ENCODE results near the gene CGREF1. TPM values are rescaled to one million over a fixed set of nuclear protein-coding genes. Genes with fewer than 3 reads are reported as not detected.

The CGREF1 gene
- total RNA-seq, 1 experiment from 2014 or later: 12.9 TPM

GRCh38 chr2:27093430-27094352, 25.2 kb downstream of the CGREF1 start:
- no peak for DNase-seq (ENCODE audit: unreplicated experiment)
- no TSS peak for BruUV-seq (replicated peaks)
- no peak for TF ChIP-seq CTCF (IDR thresholded peaks at IDR 0.05; ENCODE audit: unreplicated experiment)
- ChIA-PET POLR2A (interaction anchor here (0.9 kb wide), 1 partner anchor 189 kb away, joined by 3 read pairs; the partner anchor contains the start of gene TRIM54), CTCF (interaction anchor here (0.6 to 10.4 kb wide), 2 partner anchors 10 to 187 kb away, joined by 3 to 96 read pairs; partner anchors contain the start of gene TRIM54)
- Mint-ChIP-seq H3K9me3 (ENCODE audit: unreplicated experiment) (no peaks in the 10 kb centered on the region), H3K27me3 (ENCODE audit: insufficient read depth, unreplicated experiment) (no peaks in the 10 kb centered on the region), H3K4me3 (ENCODE audit: unreplicated experiment) (no peak overlapping the region), H3K4me1 (ENCODE audit: insufficient read depth, unreplicated experiment) (no peaks in the 10 kb centered on the region), H3K27ac (ENCODE audit: low read depth, unreplicated experiment) (no peak overlapping the region), H3K36me3 (ENCODE audit: insufficient read depth, unreplicated experiment) (no peaks in the 10 kb centered on the region)
- intact Hi-C loops (cut with micrococcal nuclease): no loop called here

GRCh38 chr2:27092696-27093429, 26.1 kb downstream of the CGREF1 start:
- no TSS peak for BruUV-seq (replicated peaks)
- intact Hi-C loops (cut with micrococcal nuclease): no loop called here
- Mint-ChIP-seq H3K36me3 (ENCODE audit: insufficient read depth, unreplicated experiment) (no peaks in the 10 kb centered on the region), H3K4me1 (ENCODE audit: insufficient read depth, unreplicated experiment) (no peaks in the 10 kb centered on the region), H3K9me3 (ENCODE audit: unreplicated experiment) (no peaks in the 10 kb centered on the region), H3K27me3 (ENCODE audit: insufficient read depth, unreplicated experiment) (no peaks in the 10 kb centered on the region), H3K4me3 (ENCODE audit: unreplicated experiment) (no peak overlapping the region), H3K27ac (ENCODE audit: low read depth, unreplicated experiment) (no peak overlapping the region)
- TF ChIP-seq CTCF (IDR thresholded peaks at IDR 0.05; ENCODE audit: unreplicated experiment): no peak
- POLR2A ChIA-PET: interaction anchor here (0.9 kb wide), 1 partner anchor 190 kb away, joined by 3 read pairs; the partner anchor contains the start of gene TRIM54
- DNase-seq (ENCODE audit: unreplicated experiment): no peak
- CTCF ChIA-PET: no interaction called here

- no peak for TF ChIP-seq CTCF (IDR thresholded peaks at IDR 0.05; ENCODE audit: unreplicated experiment)
- no peaks in the 10 kb centered on the region for H3K36me3 Mint-ChIP-seq (ENCODE audit: insufficient read depth, unreplicated experiment)
- H3K9me3 Mint-ChIP-seq (ENCODE audit: unreplicated experiment): no peaks in the 10 kb centered on the region
- intact Hi-C loops (cut with micrococcal nuclease): no loop called here
- ChIA-PET POLR2A (no interaction called here), CTCF (interaction anchor here (1.2 kb wide), 1 partner anchor 8 kb away, joined by 4 read pairs; no protein-coding TSS in a partner anchor)
- no peaks in the 10 kb centered on the region for H3K27me3 Mint-ChIP-seq (ENCODE audit: insufficient read depth, unreplicated experiment)
- no peak overlapping the region for H3K4me3 Mint-ChIP-seq (ENCODE audit: unreplicated experiment)
- H3K4me1 Mint-ChIP-seq (ENCODE audit: insufficient read depth, unreplicated experiment): no peaks in the 10 kb centered on the region
- no peak overlapping the region for H3K27ac Mint-ChIP-seq (ENCODE audit: low read depth, unreplicated experiment)
- BruUV-seq (replicated peaks): no TSS peak
- DNase-seq (ENCODE audit: unreplicated experiment): no peak
These were observed 26.9 kb downstream of the CGREF1 start for GRCh38 chr2:27091746-27092695.
